ENCODE data around the gene ZSWIM6.

The ZSWIM6 gene

DNA sequence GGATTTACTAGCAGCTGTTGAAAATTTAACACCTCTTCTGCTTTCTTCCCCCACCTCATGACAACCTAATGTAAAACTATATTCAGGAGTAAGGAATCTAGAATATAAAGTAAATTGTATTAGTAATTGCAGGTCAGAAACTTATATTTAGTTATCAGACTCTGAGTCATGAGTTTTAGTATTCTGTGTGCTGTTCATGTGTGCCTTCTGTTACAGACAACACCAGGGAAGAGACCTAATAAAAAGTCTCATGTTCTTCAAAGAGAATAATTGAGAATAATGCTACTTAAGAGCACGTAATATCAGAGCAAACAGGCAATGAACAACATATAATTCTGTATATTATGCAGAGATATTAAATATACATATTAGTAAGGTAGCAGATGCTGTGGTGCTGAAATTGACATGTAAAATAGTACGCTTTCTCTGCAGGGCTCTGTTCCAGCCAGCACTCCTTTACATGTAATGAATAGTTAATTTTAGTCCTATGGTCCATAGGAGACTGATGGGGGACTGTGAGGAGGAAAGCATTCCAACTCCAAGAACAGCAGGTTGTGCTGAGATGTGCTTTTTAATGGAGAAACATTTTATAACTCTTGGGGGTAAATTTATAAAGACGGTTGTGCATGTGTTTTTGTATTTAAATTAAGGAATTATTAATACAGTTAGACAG is 106.4 kb downstream of the ZSWIM6 start:
- no peak for DNase-seq (ENCODE audit: low read depth in 1 of 2, low spot score in 1 of 2)

DNA sequence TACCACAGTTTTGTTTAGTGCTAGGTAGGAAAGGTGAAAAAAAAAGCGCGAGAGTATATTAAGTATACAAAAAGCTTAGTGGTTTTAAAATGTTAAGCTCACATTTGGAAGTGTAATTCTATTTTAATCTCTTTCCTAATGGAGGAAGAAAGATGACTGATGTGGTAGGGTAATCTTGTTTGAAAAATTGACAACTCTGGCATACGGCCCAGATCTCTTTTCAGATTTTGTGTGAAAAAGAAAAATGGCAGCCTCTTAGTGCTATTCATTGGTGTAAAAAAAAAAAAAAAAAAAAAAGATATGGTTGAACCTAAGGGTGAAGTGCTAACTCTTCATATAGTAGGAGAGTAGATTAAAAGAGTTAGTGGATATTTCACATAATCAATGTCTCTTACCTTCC is 108.0 kb downstream of the ZSWIM6 start:
- no peak for DNase-seq (ENCODE audit: low read depth in 1 of 2, low spot score in 1 of 2)

DNA sequence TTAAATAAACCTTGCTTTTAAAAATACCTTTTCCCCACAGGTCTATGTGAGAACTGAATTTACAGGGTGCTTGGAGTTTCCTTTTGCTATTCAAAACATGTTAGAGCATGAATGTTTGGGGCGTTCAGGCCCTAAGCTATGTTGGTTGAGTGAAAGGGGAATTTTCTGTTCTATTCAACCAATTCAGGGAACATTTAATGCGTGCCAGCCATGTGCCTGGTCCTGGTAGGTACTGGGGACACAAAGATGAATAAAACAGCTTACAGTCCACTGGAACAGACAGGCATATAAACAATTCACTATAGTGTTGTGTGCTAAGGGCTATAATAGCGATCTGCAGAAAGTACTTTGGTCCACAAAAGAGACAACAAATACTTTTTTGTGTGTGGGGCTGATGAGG is 108.5 kb downstream of the ZSWIM6 start:
- DNase-seq (ENCODE audit: low read depth in 1 of 2, low spot score in 1 of 2), result no peak

DNA sequence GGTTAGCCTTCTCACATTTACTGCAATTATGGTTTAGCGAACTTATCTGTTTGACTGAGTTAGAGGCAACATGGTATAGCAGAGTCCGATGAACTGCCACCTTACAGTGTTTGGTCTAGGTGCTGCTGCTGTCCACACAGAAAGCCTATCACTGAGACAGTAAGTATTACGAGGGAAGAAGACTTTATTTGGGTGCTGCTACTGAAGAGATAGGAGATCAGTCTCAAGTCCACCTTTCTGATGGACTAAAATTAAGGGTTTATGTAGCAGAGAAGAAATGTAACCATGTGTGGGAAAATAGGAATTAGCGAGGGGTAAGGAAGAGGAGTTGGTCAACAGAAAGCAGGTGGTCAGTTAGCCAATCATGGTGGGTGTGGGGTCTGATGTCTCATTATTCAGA is 109.7 kb downstream of the ZSWIM6 start:
- DNase-seq (ENCODE audit: low read depth in 1 of 2, low spot score in 1 of 2), result no peak

DNA sequence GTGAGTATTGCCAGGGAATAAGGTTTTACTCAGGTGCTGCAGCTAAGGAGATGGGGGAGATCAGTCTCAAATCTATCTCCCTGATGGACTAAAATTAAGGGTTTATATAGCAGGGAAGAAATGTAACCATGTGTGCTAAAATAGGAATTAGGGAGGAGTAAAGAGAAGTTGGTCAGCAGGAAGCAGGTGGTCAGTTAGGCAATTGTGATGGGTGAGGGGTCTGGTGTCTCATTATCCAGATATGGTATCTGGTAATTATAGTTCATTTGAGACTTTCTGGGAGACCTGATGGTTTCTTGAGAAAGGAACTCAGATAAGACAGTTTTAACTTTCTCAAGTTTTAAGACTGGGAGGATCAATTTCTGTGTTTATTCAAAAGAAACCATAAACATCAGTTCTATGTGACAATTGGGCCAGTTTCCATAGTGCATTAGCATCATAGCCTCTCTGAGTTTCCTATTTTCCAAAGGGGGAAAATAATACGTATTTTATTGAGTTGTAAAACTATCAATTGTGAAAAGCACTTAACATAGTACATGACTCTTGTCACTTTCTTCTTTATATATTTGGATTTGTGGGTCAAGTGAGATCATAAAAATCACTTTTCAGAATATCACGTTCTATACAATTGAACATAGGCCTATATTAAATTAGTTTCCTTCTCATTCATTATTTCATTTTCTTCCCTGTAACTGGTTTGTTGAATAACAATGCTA is 115.9 kb downstream of the ZSWIM6 start:
- DNase-seq (ENCODE audit: low read depth in 1 of 2, low spot score in 1 of 2), result no peak

DNA sequence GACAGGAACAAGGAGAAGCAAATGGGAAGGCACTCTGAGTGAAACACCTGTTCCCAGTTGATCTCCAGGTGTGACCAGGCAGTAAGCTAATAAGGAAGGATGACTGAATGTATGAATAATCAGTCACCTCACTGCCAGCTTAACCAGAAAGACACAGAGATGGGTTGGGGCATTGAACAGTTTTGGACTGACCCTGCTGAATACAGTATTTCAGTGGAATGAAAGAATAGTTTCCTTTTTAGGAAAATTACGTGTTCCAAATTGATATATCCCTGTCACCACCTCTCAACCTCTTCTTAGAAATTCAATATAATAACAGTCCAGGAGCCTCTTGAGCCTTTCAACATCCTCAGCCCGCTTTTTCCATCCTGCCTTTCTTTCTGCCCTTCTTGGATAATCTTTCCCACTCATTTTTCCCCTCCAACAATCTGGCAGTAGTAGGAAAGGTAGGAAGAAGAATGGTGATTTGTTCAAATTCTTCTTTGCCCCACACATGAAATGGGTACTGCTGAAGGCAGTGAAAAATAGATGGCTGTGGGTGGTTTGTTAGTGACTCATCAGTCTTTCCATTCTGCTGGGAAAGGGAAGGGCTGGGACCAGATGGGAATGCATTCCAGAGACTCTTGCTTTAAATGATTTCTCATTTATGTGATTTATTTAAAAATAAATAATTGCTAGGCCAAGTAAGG is 117.9 kb downstream of the ZSWIM6 start:
- DNase-seq (ENCODE audit: low read depth in 1 of 2, low spot score in 1 of 2), result no peak

DNA sequence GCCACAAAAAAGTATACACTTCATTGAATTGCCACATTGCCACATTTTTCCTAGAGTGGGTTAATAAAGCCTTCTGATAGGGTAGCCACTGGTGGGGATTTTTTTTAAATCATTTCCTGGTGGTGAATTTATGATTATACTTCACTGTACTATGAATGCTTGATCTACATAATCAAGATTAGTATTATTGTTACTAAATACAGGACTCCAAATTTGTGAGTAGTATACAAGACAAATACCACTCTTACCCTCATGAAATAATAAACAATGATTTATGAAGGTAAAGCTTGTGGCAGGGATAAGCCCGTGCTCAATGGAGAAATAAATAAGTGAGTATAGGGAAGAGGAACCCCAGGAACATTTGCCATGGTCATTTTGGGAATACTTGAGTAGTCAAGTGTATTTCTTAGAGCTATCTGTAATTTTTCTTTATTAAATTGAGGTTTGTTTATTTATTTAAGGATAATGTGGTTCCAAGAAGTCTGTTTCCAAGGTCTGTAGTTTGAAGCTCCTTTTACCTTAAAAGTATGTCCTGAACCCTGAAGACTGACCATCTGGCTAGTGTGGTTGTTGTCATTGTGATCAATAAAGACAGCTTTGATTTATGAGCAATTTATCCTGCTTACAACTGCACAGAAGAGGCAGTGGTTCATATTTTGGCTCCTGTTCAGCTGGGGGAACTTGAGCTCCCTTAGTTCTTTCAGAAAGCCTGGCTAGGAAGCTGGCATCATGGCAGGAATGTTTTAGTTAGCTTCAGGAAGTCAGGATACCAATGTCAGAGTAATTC is 118.6 kb downstream of the ZSWIM6 start:
- DNase-seq (ENCODE audit: low read depth in 1 of 2, low spot score in 1 of 2), result no peak

DNA sequence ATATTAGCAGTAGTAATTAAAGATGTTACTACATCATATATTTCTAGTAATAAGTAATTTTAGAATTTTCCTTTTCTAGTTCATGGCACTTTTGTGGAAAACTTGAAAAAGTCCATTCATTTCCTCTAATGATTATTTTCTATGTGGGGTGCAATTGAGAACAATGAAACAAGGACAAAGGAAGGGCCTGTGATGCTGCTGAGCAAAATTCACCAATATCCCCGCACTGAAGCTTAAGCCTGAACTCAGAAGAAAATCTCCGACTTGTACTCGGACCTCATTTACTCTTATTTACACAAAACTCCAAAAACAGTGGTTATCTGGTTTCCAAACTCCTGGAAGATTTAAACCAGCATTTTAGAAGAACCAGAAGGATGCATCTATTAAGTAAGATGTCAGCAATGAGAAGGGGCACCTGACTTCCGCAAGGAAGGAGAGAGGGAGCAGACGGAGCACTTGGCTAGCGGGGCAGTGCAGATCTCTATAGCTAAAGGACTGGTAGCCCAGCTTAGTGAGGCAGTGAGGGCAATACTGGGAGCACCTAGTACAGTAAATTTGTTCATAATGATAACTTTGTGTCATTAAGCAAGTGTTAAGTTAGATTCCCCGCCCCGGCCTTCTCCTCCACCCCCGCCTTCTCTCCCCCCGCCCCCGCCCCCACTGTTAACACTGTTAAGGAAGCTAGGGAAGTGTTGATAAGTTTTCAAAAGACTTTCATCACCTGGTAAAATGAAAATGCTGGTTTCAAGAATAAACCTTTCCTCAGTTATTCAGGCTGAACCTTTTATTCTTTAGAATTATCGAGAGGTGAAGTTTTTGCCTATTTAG is 123.3 kb downstream of the ZSWIM6 start:
- no peak for DNase-seq (ENCODE audit: low read depth in 1 of 2, low spot score in 1 of 2)

DNA sequence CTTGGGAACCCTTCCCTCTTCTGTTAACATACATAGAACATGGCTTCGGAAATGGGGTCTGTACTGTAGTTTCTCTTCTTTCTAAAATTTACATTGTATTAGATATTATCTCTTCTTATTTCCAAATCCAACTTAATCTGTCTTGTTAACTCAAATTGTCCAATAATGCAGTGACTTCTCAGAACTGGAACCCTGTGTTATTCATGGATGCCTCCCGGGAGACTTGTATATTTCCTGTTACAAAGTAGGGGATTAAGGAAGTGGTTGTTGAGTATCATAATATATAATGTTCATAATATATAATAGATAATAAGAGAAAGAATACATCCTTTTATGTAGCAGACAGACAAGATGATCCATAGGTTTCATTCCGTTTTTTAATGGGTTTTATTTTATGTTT is 128.4 kb downstream of the ZSWIM6 start:
- no peak for DNase-seq (ENCODE audit: low read depth in 1 of 2, low spot score in 1 of 2)

DNA sequence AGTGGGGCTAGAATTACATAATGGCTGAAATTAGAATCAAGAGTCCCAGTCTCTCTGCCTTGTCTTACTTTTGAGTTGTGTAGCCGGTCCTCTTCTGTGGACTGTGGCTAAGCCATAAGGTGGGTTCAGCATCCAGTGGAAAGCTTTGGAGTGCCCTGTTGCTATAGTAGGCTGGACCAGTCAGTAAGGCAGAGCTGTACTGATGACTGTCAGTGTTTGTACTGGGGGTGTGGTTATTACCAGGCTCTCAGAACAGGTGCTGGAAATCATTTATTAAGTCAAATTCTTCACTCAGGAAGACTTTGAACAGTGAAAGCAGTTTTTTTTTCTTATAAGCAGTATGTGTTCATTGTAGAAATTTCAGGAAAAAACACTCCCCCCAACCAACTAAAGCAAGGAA is 129.4 kb downstream of the ZSWIM6 start:
- DNase-seq (ENCODE audit: low read depth in 1 of 2, low spot score in 1 of 2), result no peak

DNA sequence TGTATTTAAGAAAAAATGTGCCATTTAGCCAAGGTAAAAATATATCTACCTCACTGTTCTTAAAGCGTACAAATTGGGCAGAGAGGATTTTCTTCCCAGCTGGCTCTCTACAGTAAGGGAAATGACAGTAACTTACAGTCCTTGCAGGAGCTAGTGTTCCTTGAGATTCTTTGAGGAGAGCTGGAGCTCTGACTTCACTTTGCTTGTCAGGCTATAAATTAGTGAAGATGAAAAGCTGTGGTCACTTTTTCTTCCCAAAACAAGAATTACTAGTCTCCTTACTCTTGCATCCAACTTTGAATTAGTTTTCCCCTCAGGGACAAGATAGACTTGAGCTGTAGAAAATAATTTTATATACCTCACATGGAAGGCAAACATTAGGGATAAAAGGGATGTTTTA is 129.9 kb downstream of the ZSWIM6 start:
- DNase-seq (ENCODE audit: low read depth in 1 of 2, low spot score in 1 of 2), result no peak

DNA sequence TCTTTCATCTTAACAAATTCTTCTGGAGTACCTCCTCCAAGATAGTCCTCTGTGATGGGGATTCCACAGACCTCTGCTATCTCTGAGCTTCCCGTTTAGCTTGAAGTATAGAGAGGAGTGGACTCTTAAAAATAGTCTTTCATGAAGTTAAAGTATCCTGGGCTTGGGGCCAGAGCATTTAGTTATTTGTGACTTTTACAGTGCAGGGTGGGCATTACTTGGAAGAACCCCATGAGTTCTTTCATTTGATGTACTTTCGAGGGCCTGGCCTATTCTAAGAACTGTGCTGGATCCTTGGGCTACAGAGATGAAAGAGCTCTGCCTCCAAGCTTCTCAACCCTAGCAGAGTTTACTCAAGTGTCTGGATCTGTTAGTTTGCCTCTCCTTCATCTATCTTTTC is 131.5 kb downstream of the ZSWIM6 start:
- DNase-seq (ENCODE audit: low read depth in 1 of 2, low spot score in 1 of 2), result no peak

DNA sequence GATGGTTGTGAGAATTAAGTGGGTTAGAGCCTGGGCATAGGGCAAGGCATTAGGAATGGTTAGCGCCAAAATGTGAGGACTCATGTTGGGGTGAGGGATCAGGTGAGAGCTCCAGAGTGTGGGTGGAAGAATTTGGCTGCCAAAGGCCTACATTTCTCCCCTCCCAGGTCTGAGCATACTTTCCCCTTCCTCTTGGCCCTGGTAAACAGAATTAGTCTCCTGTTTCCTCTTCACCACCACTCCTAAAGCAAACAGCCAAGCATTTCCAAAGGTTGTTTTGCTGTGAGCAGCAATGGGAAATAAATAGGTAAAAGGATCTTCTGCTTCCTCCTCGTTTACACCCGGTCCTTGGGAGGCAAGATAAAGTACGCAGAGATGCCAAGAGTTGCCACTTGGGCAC is 132.5 kb downstream of the ZSWIM6 start:
- DNase-seq (ENCODE audit: low read depth in 1 of 2, low spot score in 1 of 2), result no peak

DNA sequence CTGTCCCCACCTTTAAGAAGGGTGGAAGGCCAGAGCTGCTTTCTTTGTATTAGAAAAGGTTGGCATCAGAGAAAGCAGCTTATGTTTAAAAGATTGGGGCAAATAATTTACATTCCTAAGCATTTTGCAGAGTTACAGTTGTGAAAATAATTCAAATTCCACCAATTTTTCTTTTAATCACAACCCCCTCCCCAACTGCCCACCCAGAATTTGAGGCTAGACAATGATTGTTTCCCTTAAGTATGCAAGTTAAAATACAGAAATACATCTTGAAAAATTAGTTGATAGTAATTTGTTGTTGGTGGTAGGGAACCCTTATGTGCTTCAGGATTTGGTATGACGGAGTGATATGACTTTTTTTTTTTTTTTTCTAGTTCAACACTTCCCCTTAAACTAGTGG is 133.0 kb downstream of the ZSWIM6 start:
- DNase-seq (ENCODE audit: low read depth in 1 of 2, low spot score in 1 of 2), result no peak

DNA sequence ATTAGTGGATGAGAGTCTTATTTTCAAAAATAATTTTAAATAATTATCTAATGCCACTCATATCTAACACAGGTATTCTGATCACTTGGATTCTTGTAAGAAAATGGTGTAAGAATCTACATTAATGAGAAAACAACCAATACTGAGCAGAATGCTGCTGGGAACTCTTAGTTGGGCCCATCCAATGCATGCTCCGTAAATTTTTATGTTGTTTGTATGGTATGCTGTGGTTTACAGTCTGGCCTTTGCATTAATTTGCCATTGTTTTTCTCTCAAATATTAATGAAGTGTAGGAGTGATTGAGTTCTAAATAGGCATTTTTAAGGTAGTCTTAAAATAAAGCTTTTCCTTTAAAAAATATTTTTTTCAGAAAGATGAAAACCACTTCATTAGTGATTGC is 133.4 kb downstream of the ZSWIM6 start:
- no peak for DNase-seq (ENCODE audit: low read depth in 1 of 2, low spot score in 1 of 2)

DNA sequence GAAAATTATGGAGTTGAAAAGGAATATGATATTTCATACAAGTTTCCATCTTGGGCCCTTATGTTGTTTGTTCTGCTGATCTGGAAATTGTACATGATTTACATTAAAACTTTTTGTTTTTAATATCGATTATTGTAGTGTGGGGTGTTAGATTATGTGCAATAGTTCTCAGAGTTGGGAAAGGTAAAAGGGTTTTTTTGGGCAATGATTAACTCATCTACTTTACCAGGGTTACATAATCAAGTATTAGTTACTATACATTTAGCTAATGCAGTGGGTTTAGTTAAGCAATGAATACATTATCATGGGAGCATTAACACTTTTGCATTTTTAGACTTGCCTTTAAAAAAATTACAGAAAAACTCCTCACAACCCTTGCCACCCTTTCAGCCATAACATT is 134.0 kb downstream of the ZSWIM6 start:
- no peak for DNase-seq (ENCODE audit: low read depth in 1 of 2, low spot score in 1 of 2)

DNA sequence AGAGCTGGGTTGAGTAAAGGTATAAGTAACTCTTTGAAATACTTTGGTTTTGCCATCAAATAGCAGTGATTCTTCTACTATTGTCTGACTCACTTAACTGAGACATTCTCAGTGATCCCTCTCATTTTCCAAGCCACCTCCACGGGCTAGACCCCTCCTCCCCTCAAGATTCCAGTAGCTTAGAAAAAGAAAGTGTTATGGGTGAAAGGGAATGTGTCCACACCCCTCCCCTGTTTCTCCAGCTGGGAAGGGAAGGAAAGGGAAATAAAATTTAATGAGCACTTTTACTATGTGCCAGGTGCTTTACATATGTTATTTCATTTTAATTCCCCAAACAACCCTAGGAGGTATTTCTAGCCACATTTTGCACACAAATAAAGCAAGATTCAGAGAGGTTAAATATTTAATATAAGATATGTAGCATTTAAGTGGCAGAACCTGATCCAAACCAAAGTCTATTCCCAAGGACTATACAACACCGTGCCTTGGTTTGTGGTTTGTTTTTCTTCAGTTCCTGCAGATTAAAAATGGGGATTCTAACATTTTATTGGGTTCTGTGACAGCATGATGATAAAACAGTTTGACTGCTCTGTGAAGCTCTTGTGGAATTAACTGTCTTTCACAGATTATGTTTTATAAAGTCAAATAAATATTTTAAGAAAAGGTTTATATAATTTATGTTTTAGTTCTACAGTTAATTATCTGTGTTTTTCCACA is 135.9 kb downstream of the ZSWIM6 start:
- no peak for DNase-seq (ENCODE audit: low read depth in 1 of 2, low spot score in 1 of 2)

DNA sequence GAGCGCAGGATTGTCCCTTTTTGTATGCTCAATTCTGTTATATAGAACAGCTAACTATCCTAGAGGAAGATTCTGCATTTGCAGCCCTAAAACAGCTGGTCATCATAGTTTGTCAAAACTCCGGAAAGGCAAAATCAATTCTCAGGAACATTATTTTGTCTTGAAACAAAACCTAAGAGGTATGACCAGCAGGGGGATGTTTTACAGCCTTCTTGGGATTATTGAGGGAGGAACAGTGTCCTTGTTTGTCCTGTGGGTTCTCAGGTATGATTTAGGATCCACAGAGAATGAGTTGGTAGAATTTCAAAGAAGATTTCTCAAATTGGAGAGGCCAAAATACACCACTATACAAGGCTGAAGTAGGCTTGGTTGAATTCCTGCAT is 136.4 kb downstream of the ZSWIM6 start:
- no peak for DNase-seq (ENCODE audit: low read depth in 1 of 2, low spot score in 1 of 2)

DNA sequence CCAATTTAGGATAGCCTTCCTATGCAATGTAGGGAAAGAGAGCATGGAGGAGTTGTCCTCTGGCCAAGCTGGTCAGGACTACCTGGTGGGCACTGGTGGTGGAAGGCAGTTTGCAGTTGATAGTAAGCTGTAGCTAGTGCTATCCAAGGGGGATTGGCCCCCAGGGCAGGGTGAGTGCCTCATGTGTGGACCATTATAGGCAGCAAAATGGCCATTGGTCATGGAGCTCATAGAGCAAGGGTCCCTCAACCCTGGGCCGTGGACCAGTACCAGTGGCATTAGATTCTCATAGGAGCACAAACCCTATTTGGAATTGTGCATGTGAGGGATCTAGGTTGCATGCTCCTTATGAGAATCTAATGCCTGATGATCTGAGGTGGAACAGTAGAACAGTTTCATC is 139.3 kb downstream of the ZSWIM6 start:
- no peak for DNase-seq (ENCODE audit: low read depth in 1 of 2, low spot score in 1 of 2)
